ENCODE results near the gene KCNJ12.

DNA sequence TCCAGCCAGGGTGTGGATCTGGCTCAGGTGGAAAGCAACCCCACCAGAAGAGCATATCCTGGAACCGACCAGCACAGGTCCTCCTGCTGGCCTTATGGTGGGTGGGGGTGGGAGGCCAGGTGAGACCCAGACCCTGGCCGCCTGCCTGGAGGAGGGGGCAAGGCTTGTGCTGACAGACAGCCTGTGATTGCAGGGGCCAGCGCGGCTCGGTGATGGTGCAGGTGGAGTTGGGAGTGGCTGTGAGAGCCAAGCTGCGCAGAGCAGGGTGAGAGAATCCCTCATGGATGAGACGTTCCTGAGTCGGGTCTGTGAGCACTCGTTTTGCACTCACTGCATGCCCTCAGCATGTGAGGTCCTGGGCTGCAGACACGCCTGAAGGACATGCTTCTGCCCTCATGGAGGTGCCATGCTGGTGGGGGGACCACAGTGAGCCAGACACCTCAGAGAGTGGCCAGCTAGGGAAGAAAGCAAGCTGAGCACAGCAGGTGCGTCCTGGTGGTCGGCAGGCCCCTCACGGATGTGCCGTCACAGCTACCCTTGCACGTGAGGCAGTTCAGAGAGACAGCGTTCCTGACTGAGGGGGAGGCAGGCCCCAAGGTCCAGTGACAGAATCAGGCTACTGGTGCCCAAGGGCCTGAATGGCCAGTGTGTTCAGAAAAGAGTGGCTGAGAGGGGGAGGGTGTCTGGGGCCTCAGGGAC lies 3.8 kb upstream of the KCNJ12 start:
- TF ChIP-seq, protein P1, sequence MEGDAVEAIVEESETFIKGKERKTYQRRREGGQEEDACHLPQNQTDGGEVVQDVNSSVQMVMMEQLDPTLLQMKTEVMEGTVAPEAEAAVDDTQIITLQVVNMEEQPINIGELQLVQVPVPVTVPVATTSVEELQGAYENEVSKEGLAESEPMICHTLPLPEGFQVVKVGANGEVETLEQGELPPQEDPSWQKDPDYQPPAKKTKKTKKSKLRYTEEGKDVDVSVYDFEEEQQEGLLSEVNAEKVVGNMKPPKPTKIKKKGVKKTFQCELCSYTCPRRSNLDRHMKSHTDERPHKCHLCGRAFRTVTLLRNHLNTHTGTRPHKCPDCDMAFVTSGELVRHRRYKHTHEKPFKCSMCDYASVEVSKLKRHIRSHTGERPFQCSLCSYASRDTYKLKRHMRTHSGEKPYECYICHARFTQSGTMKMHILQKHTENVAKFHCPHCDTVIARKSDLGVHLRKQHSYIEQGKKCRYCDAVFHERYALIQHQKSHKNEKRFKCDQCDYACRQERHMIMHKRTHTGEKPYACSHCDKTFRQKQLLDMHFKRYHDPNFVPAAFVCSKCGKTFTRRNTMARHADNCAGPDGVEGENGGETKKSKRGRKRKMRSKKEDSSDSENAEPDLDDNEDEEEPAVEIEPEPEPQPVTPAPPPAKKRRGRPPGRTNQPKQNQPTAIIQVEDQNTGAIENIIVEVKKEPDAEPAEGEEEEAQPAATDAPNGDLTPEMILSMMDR (conservative IDR thresholded peaks at IDR 0.05 in 1 of 2, IDR thresholded peaks at IDR 0.05 in 1 of 2; ENCODE audit: extremely low read depth in 1 of 2, insufficient read depth in 1 of 2, low read depth in 1 of 2, low read length in 2 of 2) = no peak
- TF ChIP-seq EZH2 (IDR thresholded peaks at IDR 0.05; ENCODE audit: borderline replicate concordance, low read length) = no peak
